GM12878 (cell line): ENCODE results near the gene IREB2. TPM values are rescaled to one million over a fixed set of nuclear protein-coding genes. Genes with fewer than 3 reads are reported as not detected.

Experiments
- BHLHE40 ChIP-seq, 2 experiments: fragments of 450-650 bp in 1 of 2; IDR thresholded peaks; 2 replicates each; pipeline ENCODE4 v1.6.1; 2011 to 2017; ENCODE audit warnings: low read depth in 2 of 2, borderline replicate concordance in 1 of 2, improper control_type of control experiment in 1 of 2, low read length in 1 of 2, mild to moderate bottlenecking in 1 of 2
- BRCA1 ChIP-seq: IDR thresholded peaks from 2 replicates; pipeline ENCODE4 v1.6.1; 2011; ENCODE audit warnings: low read depth, low read length, improper control_type of control experiment
- CREB1 ChIP-seq: IDR thresholded peaks from 2 replicates; pipeline ENCODE4 v1.6.1; 2012; ENCODE audit warnings: low read depth, mild to moderate bottlenecking, inconsistent platforms
- HDAC2 ChIP-seq: fragments of 200-600 bp; sonication (generic); IDR thresholded peaks from 2 replicates; pipeline ENCODE4 v1.6.1; 2017
- HDAC6 ChIP-seq: fragments of 200-600 bp; sonication (generic); IDR thresholded peaks from one replicate; pipeline ENCODE4 v1.8.0; 2017; ENCODE audit warnings: antibody characterized with exemption; ENCODE audit not compliant: unreplicated experiment
- JUND ChIP-seq: IDR thresholded peaks from 2 replicates; pipeline ENCODE4 v1.6.1; 2012; ENCODE audit warnings: low read depth, mild to moderate bottlenecking, low read length, improper control_type of control experiment, moderate library complexity
- KLF5 ChIP-seq: fragments of 450-650 bp; IDR thresholded peaks from 2 replicates; pipeline ENCODE4 v1.6.1; 2014; ENCODE audit warnings: mild to moderate bottlenecking; ENCODE audit not compliant: partially characterized antibody
- NR2C1 ChIP-seq: fragments of 450-650 bp; IDR thresholded peaks from 2 replicates; pipeline ENCODE4 v1.6.1; 2017; ENCODE audit warnings: antibody characterized with exemption, mild to moderate bottlenecking, moderate library complexity
- SIX5 ChIP-seq: IDR thresholded peaks from 2 replicates; pipeline ENCODE4 v1.6.1; 2011; ENCODE audit warnings: mild to moderate bottlenecking, low read depth, low read length, moderate library complexity; ENCODE audit not compliant: severe bottlenecking
- SP1 ChIP-seq: IDR thresholded peaks from one replicate; pipeline ENCODE4 v1.6.1; 2011; ENCODE audit warnings: low read depth, low read length
- SREBF1 ChIP-seq: IDR thresholded peaks from 2 replicates; pipeline ENCODE4 v1.6.1; 2012; ENCODE audit warnings: mild to moderate bottlenecking, low read length
- STAT3 ChIP-seq: IDR thresholded peaks from 2 replicates; pipeline ENCODE4 v1.6.1; 2011; ENCODE audit warnings: low read depth, low read length, improper control_type of control experiment
- SUZ12 ChIP-seq: fragments of 200-600 bp; sonication (generic); IDR thresholded peaks from one replicate; pipeline ENCODE4 v1.6.1; 2018; ENCODE audit warnings: antibody characterized with exemption, mild to moderate bottlenecking; ENCODE audit not compliant: unreplicated experiment
- TCF12 ChIP-seq: IDR thresholded peaks from 2 replicates; pipeline ENCODE4 v1.6.1; 2011; ENCODE audit warnings: low read depth, mild to moderate bottlenecking, low read length
- ZNF274 ChIP-seq: IDR thresholded peaks from one replicate; pipeline ENCODE4 v1.8.0; 2011; ENCODE audit not compliant: insufficient read length, insufficient read depth
- polyA plus RNA-seq, 11 experiments: library from polyadenylated mRNA; depleted of rRNA in 4 of 11; unstranded in 6 of 11; stranded (reverse) in 5 of 11; fragments of >200 nt; fragmentation: Nextera tagmentation in 4 of 11; fragmentation: Illumina TruSeq in 1 of 11; extraction: Ambion mirVana in 4 of 11; extraction: Trizol in 1 of 11; gene quantifications; 1 replicate in 1 of 11; 2 replicates in 10 of 11; pipeline versions ENCODE4 v1.2.1 to v1.2.3, GENCODE V29; 2011 to 2016; ENCODE audit warnings: inconsistent platforms in 2 of 11, missing spikeins in 2 of 11, low read depth in 1 of 11
- total RNA-seq, 4 experiments: library from RNA; depleted of rRNA in 3 of 4; stranded (reverse); fragments of >200 nt in 3 of 4; fragmentation: Illumina TruSeq in 1 of 4; extraction: Trizol in 1 of 4; gene quantifications; 2 replicates each; pipeline versions ENCODE4 v1.2.1 to v1.2.3, GENCODE V29; 2013 to 2021
- TF ChIP-seq, protein P1 (sequence below): fragments of 450-650 bp; IDR thresholded peaks from 2 replicates; pipeline ENCODE4 v1.6.1; 2018; ENCODE audit warnings: mild to moderate bottlenecking, low read depth, moderate library complexity; ENCODE audit not compliant: partially characterized antibody
- TF ChIP-seq, protein P2 (sequence below): fragments of 450-650 bp; IDR thresholded peaks from 2 replicates; pipeline ENCODE4 v1.6.1; 2017; ENCODE audit warnings: antibody characterized with exemption, mild to moderate bottlenecking, moderate library complexity
- TF ChIP-seq, protein P3 (sequence below): fragments of 450-650 bp; formaldehyde crosslinking; IDR thresholded peaks from 2 replicates; pipeline ENCODE4 v1.4.0; 2020; ENCODE audit warnings: mild to moderate bottlenecking, moderate library complexity
- TF ChIP-seq, protein P4 (sequence below): fragments of 150-350 bp; IDR thresholded peaks from 2 replicates; pipeline ENCODE4 v1.6.1; 2014; ENCODE audit warnings: mild to moderate bottlenecking, low read depth, low read length

Gene IREB2
- total and polyA plus RNA-seq, 10 of the 15 experiments (the other 5 are each of a cell fraction or from before 2014, with no cell fraction given) = 13.0 to 52.4 (median 24.4) TPM

DNA sequence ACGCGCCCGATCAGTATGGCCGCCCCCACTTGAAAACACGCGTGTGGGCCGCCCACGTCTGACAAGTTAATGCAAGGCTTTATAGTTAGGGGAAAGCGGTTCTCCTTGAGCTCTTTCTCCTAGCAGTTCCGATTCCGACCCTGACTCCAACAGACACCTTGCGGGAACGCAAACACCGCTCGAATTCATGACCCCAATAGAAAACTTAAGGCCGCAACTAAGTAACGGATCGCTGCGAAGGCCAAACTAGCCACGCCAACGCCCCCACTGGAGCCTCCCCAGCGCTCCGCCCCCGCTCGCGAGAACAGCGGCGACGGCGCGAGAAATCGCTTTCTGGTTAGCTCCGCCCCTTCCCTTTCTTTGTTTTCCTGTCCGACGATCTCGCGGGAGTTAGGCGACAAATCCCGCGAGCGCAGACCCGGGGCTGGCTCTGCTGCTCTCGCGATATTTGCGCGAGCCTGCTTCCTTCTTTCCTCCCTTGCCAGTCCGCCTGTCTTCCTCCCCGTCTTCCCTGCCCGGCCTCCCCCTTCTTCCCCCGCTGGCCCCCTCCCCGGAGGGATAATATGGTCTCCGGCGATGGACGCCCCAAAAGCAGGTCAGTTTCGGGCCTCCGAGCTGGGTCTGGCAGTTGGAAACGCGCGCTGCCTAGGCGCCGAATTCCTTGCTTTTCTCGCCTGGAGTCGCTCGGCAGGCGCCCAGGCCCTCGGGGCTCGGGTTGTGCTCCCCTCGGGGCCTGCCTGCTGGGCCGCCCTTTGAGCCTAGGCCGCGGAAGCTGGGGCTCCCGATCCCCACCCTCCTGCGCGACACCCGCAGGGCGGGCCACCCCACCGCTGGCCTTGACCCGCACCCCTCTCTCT, at the start of gene IREB2 (continued):
- TF ChIP-seq, protein P1, sequence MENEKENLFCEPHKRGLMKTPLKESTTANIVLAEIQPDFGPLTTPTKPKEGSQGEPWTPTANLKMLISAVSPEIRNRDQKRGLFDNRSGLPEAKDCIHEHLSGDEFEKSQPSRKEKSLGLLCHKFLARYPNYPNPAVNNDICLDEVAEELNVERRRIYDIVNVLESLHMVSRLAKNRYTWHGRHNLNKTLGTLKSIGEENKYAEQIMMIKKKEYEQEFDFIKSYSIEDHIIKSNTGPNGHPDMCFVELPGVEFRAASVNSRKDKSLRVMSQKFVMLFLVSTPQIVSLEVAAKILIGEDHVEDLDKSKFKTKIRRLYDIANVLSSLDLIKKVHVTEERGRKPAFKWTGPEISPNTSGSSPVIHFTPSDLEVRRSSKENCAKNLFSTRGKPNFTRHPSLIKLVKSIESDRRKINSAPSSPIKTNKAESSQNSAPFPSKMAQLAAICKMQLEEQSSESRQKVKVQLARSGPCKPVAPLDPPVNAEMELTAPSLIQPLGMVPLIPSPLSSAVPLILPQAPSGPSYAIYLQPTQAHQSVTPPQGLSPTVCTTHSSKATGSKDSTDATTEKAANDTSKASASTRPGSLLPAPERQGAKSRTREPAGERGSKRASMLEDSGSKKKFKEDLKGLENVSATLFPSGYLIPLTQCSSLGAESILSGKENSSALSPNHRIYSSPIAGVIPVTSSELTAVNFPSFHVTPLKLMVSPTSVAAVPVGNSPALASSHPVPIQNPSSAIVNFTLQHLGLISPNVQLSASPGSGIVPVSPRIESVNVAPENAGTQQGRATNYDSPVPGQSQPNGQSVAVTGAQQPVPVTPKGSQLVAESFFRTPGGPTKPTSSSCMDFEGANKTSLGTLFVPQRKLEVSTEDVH = no peak
- TF ChIP-seq, protein P2, sequence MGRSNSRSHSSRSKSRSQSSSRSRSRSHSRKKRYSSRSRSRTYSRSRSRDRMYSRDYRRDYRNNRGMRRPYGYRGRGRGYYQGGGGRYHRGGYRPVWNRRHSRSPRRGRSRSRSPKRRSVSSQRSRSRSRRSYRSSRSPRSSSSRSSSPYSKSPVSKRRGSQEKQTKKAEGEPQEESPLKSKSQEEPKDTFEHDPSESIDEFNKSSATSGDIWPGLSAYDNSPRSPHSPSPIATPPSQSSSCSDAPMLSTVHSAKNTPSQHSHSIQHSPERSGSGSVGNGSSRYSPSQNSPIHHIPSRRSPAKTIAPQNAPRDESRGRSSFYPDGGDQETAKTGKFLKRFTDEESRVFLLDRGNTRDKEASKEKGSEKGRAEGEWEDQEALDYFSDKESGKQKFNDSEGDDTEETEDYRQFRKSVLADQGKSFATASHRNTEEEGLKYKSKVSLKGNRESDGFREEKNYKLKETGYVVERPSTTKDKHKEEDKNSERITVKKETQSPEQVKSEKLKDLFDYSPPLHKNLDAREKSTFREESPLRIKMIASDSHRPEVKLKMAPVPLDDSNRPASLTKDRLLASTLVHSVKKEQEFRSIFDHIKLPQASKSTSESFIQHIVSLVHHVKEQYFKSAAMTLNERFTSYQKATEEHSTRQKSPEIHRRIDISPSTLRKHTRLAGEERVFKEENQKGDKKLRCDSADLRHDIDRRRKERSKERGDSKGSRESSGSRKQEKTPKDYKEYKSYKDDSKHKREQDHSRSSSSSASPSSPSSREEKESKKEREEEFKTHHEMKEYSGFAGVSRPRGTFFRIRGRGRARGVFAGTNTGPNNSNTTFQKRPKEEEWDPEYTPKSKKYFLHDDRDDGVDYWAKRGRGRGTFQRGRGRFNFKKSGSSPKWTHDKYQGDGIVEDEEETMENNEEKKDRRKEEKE = no peak
- TF ChIP-seq, protein P3, sequence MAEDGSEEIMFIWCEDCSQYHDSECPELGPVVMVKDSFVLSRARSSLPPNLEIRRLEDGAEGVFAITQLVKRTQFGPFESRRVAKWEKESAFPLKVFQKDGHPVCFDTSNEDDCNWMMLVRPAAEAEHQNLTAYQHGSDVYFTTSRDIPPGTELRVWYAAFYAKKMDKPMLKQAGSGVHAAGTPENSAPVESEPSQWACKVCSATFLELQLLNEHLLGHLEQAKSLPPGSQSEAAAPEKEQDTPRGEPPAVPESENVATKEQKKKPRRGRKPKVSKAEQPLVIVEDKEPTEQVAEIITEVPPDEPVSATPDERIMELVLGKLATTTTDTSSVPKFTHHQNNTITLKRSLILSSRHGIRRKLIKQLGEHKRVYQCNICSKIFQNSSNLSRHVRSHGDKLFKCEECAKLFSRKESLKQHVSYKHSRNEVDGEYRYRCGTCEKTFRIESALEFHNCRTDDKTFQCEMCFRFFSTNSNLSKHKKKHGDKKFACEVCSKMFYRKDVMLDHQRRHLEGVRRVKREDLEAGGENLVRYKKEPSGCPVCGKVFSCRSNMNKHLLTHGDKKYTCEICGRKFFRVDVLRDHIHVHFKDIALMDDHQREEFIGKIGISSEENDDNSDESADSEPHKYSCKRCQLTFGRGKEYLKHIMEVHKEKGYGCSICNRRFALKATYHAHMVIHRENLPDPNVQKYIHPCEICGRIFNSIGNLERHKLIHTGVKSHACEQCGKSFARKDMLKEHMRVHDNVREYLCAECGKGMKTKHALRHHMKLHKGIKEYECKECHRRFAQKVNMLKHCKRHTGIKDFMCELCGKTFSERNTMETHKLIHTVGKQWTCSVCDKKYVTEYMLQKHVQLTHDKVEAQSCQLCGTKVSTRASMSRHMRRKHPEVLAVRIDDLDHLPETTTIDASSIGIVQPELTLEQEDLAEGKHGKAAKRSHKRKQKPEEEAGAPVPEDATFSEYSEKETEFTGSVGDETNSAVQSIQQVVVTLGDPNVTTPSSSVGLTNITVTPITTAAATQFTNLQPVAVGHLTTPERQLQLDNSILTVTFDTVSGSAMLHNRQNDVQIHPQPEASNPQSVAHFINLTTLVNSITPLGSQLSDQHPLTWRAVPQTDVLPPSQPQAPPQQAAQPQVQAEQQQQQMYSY (CRISPR knock-in tag) = no peak
- no peak for TF ChIP-seq SUZ12
- TF ChIP-seq BRCA1 = peak; percentile 97
- no peak for TF ChIP-seq SIX5
- no peak for TF ChIP-seq STAT3
- peak; percentile 55 for TF ChIP-seq SP1
- peak; percentile 63 for TF ChIP-seq KLF5
- TF ChIP-seq, protein P4, sequence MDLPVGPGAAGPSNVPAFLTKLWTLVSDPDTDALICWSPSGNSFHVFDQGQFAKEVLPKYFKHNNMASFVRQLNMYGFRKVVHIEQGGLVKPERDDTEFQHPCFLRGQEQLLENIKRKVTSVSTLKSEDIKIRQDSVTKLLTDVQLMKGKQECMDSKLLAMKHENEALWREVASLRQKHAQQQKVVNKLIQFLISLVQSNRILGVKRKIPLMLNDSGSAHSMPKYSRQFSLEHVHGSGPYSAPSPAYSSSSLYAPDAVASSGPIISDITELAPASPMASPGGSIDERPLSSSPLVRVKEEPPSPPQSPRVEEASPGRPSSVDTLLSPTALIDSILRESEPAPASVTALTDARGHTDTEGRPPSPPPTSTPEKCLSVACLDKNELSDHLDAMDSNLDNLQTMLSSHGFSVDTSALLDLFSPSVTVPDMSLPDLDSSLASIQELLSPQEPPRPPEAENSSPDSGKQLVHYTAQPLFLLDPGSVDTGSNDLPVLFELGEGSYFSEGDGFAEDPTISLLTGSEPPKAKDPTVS = no peak
- TF ChIP-seq CREB1 = peak; percentile 62
- peak in 1 of 2 experiments; percentile 52; a peak in 1 of 4 replicates for TF ChIP-seq BHLHE40 (IDR thresholded peaks at IDR 0.05; ENCODE audit: borderline replicate concordance in 1 of 2, low read depth in 2 of 2, low read length in 1 of 2)
- no peak for TF ChIP-seq HDAC2
- no peak for TF ChIP-seq ZNF274
- TF ChIP-seq TCF12 = no peak
- no peak for TF ChIP-seq HDAC6
- TF ChIP-seq NR2C1 = peak; percentile 60
- TF ChIP-seq SREBF1 = no peak
- TF ChIP-seq JUND = no peak
